Ishikawa (cell line): ENCODE measurements around the gene CPEB4.

Experiments
- CEBPB ChIP-seq: IDR thresholded peaks from 2 replicates; pipeline ENCODE4 v1.6.1; 2012
- CREB1 ChIP-seq: IDR thresholded peaks from 2 replicates; pipeline ENCODE4 v1.6.1; 2012; ENCODE audit warnings: low read depth
- EGR1 ChIP-seq: IDR thresholded peaks from 2 replicates; pipeline ENCODE4 v1.6.1; 2012
- EP300 ChIP-seq: IDR thresholded peaks from 2 replicates; pipeline ENCODE4 v1.6.1; 2012; ENCODE audit warnings: borderline replicate concordance
- FOXM1 ChIP-seq: IDR thresholded peaks from 2 replicates; pipeline ENCODE4 v1.6.1; 2012; ENCODE audit warnings: low read depth, borderline replicate concordance
- MAX ChIP-seq: IDR thresholded peaks from 2 replicates; pipeline ENCODE4 v1.6.1; 2012
- NFIC ChIP-seq: IDR thresholded peaks from 2 replicates; pipeline ENCODE4 v1.6.1; 2012
- RAD21 ChIP-seq: IDR thresholded peaks from 2 replicates; pipeline ENCODE4 v1.6.1; 2012; ENCODE audit warnings: low read depth
- REST ChIP-seq: IDR thresholded peaks from 2 replicates; pipeline ENCODE4 v1.6.1; 2012; ENCODE audit warnings: low read depth, mild to moderate bottlenecking
- TAF1 ChIP-seq: IDR thresholded peaks from 2 replicates; pipeline ENCODE4 v1.6.1; 2012; ENCODE audit warnings: low read depth, mild to moderate bottlenecking
- TCF12 ChIP-seq: IDR thresholded peaks from 2 replicates; pipeline ENCODE4 v1.6.1; 2012; ENCODE audit warnings: low read depth
- TEAD4 ChIP-seq: IDR thresholded peaks from 2 replicates; pipeline ENCODE4 v1.6.1; 2012
- USF1 ChIP-seq: IDR thresholded peaks from 2 replicates; pipeline ENCODE4 v1.6.1; 2012
- YY1 ChIP-seq: IDR thresholded peaks from 2 replicates; pipeline ENCODE4 v1.6.1; 2012; ENCODE audit warnings: low read depth
- ZBTB7A ChIP-seq: IDR thresholded peaks from 2 replicates; pipeline ENCODE4 v1.6.1; 2012; ENCODE audit warnings: low read depth

Gene CPEB4

GRCh38 chr5:173989432-173990082 lies 101.4 kb downstream of the CPEB4 start:
- no peak for TF ChIP-seq EGR1
- no peak for TF ChIP-seq CEBPB
- no peak for TF ChIP-seq USF1
- TF ChIP-seq RAD21, result no peak
- TF ChIP-seq CREB1, result no peak
- TF ChIP-seq TCF12, result no peak
- TF ChIP-seq NFIC, result no peak
- no peak for TF ChIP-seq ZBTB7A
- no peak for TF ChIP-seq FOXM1
- TF ChIP-seq TEAD4, result no peak
- no peak for TF ChIP-seq EP300
- no peak for TF ChIP-seq MAX
- no peak for TF ChIP-seq TAF1
- no peak for TF ChIP-seq REST
- no peak for TF ChIP-seq YY1

GRCh38 chr5:173997331-173997730 lies 109.2 kb downstream of the CPEB4 start:
- TF ChIP-seq NFIC (no peak), TAF1 (no peak), EGR1 (no peak), RAD21 (no peak), USF1 (no peak), MAX (no peak), YY1 (no peak), CREB1 (no peak), TEAD4 (no peak), EP300 (no peak), TCF12 (no peak), REST (no peak), ZBTB7A (no peak), CEBPB (no peak), FOXM1 (no peak)

- TF ChIP-seq USF1 (no peak), MAX (no peak), EP300 (no peak), TCF12 (no peak), REST (no peak)
Observed at GRCh38 chr5:173998531-173998930, 110.4 kb downstream of the CPEB4 start.

- TF ChIP-seq FOXM1 (no peak), EGR1 (no peak), CREB1 (no peak), EP300 (no peak), TCF12 (no peak), TAF1 (no peak), MAX (no peak), CEBPB (no peak)
Observed at GRCh38 chr5:174000076-174000475, 111.9 kb downstream of the CPEB4 start.
